ENCODE measurements around the gene RGS4. TPM values are rescaled to one million over a fixed set of nuclear protein-coding genes. Genes with fewer than 3 reads are reported as not detected.
"Not testable (repeated sequence)": the region's sequence is repeated elsewhere in the genome, so short reads cannot be mapped to it uniquely, and the experiment has no call there.

The RGS4 gene
- total and polyA plus RNA-seq, 4 donors: 0.43 to 6.4 (median 1.2) TPM

GRCh38 chr1:163084330-163084729 is 15.2 kb downstream of the RGS4 start:
- no peak for TF ChIP-seq CTCF (IDR thresholded peaks at IDR 0.05; ENCODE audit: control extremely low read depth, extremely low read depth)
- DNase-seq (peak in 1 of 3 donors; percentile 11), ATAC-seq (ENCODE audit: insufficient read depth, low FRiP score) (no peak)
- H3K9me3 ChIP-seq (ENCODE audit: control insufficient read depth in 4 of 4, insufficient read depth in 3 of 4, low read length in 3 of 4): no peaks in the 10 kb centered on the region
- no peak overlapping the region for H3K9ac ChIP-seq (ENCODE audit: insufficient read depth in 1 of 2, low read length in 2 of 2)
- no peak overlapping the region for H3K4me3 ChIP-seq
- H3K27me3 ChIP-seq (ENCODE audit: control insufficient read depth in 3 of 3, insufficient read depth in 3 of 3, low read length in 2 of 3): no peaks in the 10 kb centered on the region
- no peak overlapping the region for H3K27ac ChIP-seq (ENCODE audit: low read depth in 1 of 2, low read length in 1 of 2)
- peaks cover 0 to 2% (median 0%) of the 10 kb centered on the region in 5 donors for H3K4me1 ChIP-seq (ENCODE audit: control insufficient read depth in 5 of 5, insufficient read depth in 5 of 5, low read length in 5 of 5)
- no peaks in the 10 kb centered on the region for H3K36me3 ChIP-seq (ENCODE audit: control insufficient read depth in 4 of 4, insufficient read depth in 4 of 4, low read length in 4 of 4)
- 67 to 73% methylated on average over 1 of the region's 1 CpG for WGBS, 2 donors

- Histone ChIP-seq H3K36me3 (ENCODE audit: control insufficient read depth in 4 of 4, insufficient read depth in 4 of 4, low read length in 4 of 4) (no peaks in the 10 kb centered on the region), H3K4me3 (no peak overlapping the region), H3K4me1 (ENCODE audit: control insufficient read depth in 5 of 5, insufficient read depth in 5 of 5, low read length in 5 of 5) (peaks cover 0 to 2% (median 0%) of the 10 kb centered on the region in 5 donors), H3K27ac (ENCODE audit: low read depth in 1 of 2, low read length in 1 of 2) (no peak overlapping the region), H3K27me3 (ENCODE audit: control insufficient read depth in 3 of 3, insufficient read depth in 3 of 3, low read length in 2 of 3) (no peaks in the 10 kb centered on the region), H3K9ac (ENCODE audit: insufficient read depth in 1 of 2, low read length in 2 of 2) (no peak overlapping the region), H3K9me3 (ENCODE audit: control insufficient read depth in 4 of 4, insufficient read depth in 3 of 4, low read length in 3 of 4) (no peaks in the 10 kb centered on the region)
- 69 to 87% methylated on average over 4 of the region's 4 CpGs for WGBS, 2 donors
- no peak for TF ChIP-seq CTCF (IDR thresholded peaks at IDR 0.05; ENCODE audit: control extremely low read depth, extremely low read depth)
- ATAC-seq (ENCODE audit: insufficient read depth, low FRiP score) (no peak), DNase-seq (no peak)
These were observed 16.1 kb downstream of the RGS4 start for GRCh38 chr1:163085041-163085903.

- H3K36me3 ChIP-seq (ENCODE audit: control insufficient read depth in 4 of 4, insufficient read depth in 4 of 4, low read length in 4 of 4): no peaks in the 10 kb centered on the region
- ATAC-seq (ENCODE audit: insufficient read depth, low FRiP score) (no peak), DNase-seq (no peak)
- no peak overlapping the region for H3K9ac ChIP-seq (ENCODE audit: insufficient read depth in 1 of 2, low read length in 2 of 2)
- H3K4me3 ChIP-seq: no peak overlapping the region
- no peak for TF ChIP-seq CTCF (IDR thresholded peaks at IDR 0.05; ENCODE audit: control extremely low read depth, extremely low read depth)
- 63 to 78% methylated on average over 2 of the region's 2 CpGs for WGBS, 2 donors
- peaks cover 0 to 2% (median 0%) of the 10 kb centered on the region in 5 donors for H3K4me1 ChIP-seq (ENCODE audit: control insufficient read depth in 5 of 5, insufficient read depth in 5 of 5, low read length in 5 of 5)
- no peaks in the 10 kb centered on the region for H3K9me3 ChIP-seq (ENCODE audit: control insufficient read depth in 4 of 4, insufficient read depth in 3 of 4, low read length in 3 of 4)
- H3K27me3 ChIP-seq (ENCODE audit: control insufficient read depth in 3 of 3, insufficient read depth in 3 of 3, low read length in 2 of 3): no peaks in the 10 kb centered on the region
- no peak overlapping the region for H3K27ac ChIP-seq (ENCODE audit: low read depth in 1 of 2, low read length in 1 of 2)
These were observed 16.7 kb downstream of the RGS4 start for GRCh38 chr1:163085904-163086268.

- not testable (repeated sequence) for H3K9ac ChIP-seq (ENCODE audit: insufficient read depth in 1 of 2, low read length in 2 of 2); H3K9me3 ChIP-seq (ENCODE audit: control insufficient read depth in 4 of 4, insufficient read depth in 3 of 4, low read length in 3 of 4); H3K4me3 ChIP-seq; H3K27me3 ChIP-seq (ENCODE audit: control insufficient read depth in 3 of 3, insufficient read depth in 3 of 3, low read length in 2 of 3); DNase-seq; ATAC-seq (ENCODE audit: insufficient read depth, low FRiP score); H3K36me3 ChIP-seq (ENCODE audit: control insufficient read depth in 4 of 4, insufficient read depth in 4 of 4, low read length in 4 of 4); H3K4me1 ChIP-seq (ENCODE audit: control insufficient read depth in 5 of 5, insufficient read depth in 5 of 5, low read length in 5 of 5); H3K27ac ChIP-seq (ENCODE audit: low read depth in 1 of 2, low read length in 1 of 2)
- WGBS, 2 donors: 72 to 80% methylated on average over 4 of the region's 4 CpGs
These were observed 20.0 kb downstream of the RGS4 start for GRCh38 chr1:163089117-163089516.

Data from lung (tissue), 12 donors.